T-helper 1 cell treated with Interleukin-12 subunit alpha and Interleukin-12 subunit beta and Interleukin-4 antibody, amounts not matched to agents 30 ng/mL and 1 ng/mL, for 36 hours (primary cell): ENCODE data around the gene SPAAR. TPM values are rescaled to one million over a fixed set of nuclear protein-coding genes. Genes with fewer than 3 reads are reported as not detected.

Experiments
- intact Hi-C: fragments of 100-400 bp; cut with micrococcal nuclease; formaldehyde crosslinking; loops from one replicate; pipeline ENCODE4 v1.15.1; 2024
- total RNA-seq: library from RNA; stranded (reverse); gene quantifications from 2 replicates; pipeline ENCODE4 v1.2.3, GENCODE V29; 2022

Gene SPAAR
- total RNA-seq, 1 donor from 2014 or later, result not detected

- intact Hi-C loops, result loop anchor here (1.0 kb wide), 1 partner anchor 42 kb away; no protein-coding TSS in a partner anchor
Measured at GRCh38 chr9:35945341-35946018, 36.2 kb downstream of the SPAAR start.

- intact Hi-C loops, result no loop called here
Measured at GRCh38 chr9:35948451-35948850, 39.2 kb downstream of the SPAAR start.

- intact Hi-C loops, result no loop called here
Measured at GRCh38 chr9:35948901-35949318, 39.6 kb downstream of the SPAAR start.

- intact Hi-C loops, result no loop called here
Measured at GRCh38 chr9:35951736-35952135, 42.4 kb downstream of the SPAAR start.

- intact Hi-C loops, result no loop called here
Measured at GRCh38 chr9:35952526-35953191, 43.4 kb downstream of the SPAAR start.

GRCh38 chr9:35954942-35955546 lies 45.8 kb downstream of the SPAAR start:
- intact Hi-C loops, result loop anchor here (1.0 kb wide), 4 partner anchors 53 to 374 kb away; no protein-coding TSS in a partner anchor

GRCh38 chr9:35956651-35957050 lies 47.4 kb downstream of the SPAAR start:
- intact Hi-C loops, result no loop called here

- intact Hi-C loops, result no loop called here
Measured at GRCh38 chr9:35958104-35958837, 49.0 kb downstream of the SPAAR start, which contains the start of gene OR2S2. Gene OR2S2, minus strand, starts transcription at chr9:35958154. Its CDS starts 56 bp downstream, at chr9:35958098.

GRCh38 chr9:35960039-35960655 lies 50.9 kb downstream of the SPAAR start:
- intact Hi-C loops, result no loop called here

Other genes starting within 250 kb of the SPAAR start
- gene ARHGEF39, start 244.3 kb upstream of the SPAAR start, total RNA-seq, result 7.8 and 8.7 TPM in 2 replicates
- 0.15 TPM in 1 of 2 replicates, not detected in the other for gene CA9, start 235.6 kb upstream of the SPAAR start, total RNA-seq
- 4.6 and 9.9 TPM in 2 replicates for gene TPM2, start 219.6 kb upstream of the SPAAR start, total RNA-seq
- gene TLN1, start 177.3 kb upstream of the SPAAR start, total RNA-seq, result 378 and 380 TPM in 2 replicates
- gene CREB3, start 176.8 kb upstream of the SPAAR start, total RNA-seq, result 22.9 and 24.0 TPM in 2 replicates
- gene GBA2, start 160.3 kb upstream of the SPAAR start, total RNA-seq, result 61.0 and 63.1 TPM in 2 replicates
- 26.3 and 26.5 TPM in 2 replicates for gene RGP1, start 160.2 kb upstream of the SPAAR start, total RNA-seq
- not detected in 2 replicates for gene MSMP, start 155.2 kb upstream of the SPAAR start, total RNA-seq
- gene NPR2, start 117.9 kb upstream of the SPAAR start, total RNA-seq, result 10.4 and 12.0 TPM in 2 replicates
- gene SPAG8, start 97.2 kb upstream of the SPAAR start, total RNA-seq, result 0.90 and 0.96 TPM in 2 replicates
- 50.5 and 51.0 TPM in 2 replicates for gene HINT2, start 94.4 kb upstream of the SPAAR start, total RNA-seq
- gene FAM221B, start 80.8 kb upstream of the SPAAR start, total RNA-seq, result not detected in 2 replicates
- 1.7 and 2.5 TPM in 2 replicates for gene TMEM8B, start 80.3 kb upstream of the SPAAR start, total RNA-seq
- gene OR13J1, start 39.1 kb upstream of the SPAAR start, total RNA-seq, result not detected in 2 replicates
- not detected in 2 replicates for gene HRCT1, start 3.3 kb upstream of the SPAAR start, total RNA-seq
- not detected in 2 replicates for gene OR2S2, start 48.7 kb downstream of the SPAAR start, total RNA-seq
- gene RECK, start 127.4 kb downstream of the SPAAR start, total RNA-seq, result 6.2 and 6.5 TPM in 2 replicates
- gene GLIPR2, start 227.2 kb downstream of the SPAAR start, total RNA-seq, result 45.1 and 48.7 TPM in 2 replicates